T follicular helper cell (primary cell): ENCODE results near the gene KCNA2.

ENCODE experiments used
- DNase-seq: peaks from one replicate; pipeline ENCODE4 v3.0.0-alpha.2; 2020; ENCODE audit warnings: low read depth

Gene KCNA2

DNA sequence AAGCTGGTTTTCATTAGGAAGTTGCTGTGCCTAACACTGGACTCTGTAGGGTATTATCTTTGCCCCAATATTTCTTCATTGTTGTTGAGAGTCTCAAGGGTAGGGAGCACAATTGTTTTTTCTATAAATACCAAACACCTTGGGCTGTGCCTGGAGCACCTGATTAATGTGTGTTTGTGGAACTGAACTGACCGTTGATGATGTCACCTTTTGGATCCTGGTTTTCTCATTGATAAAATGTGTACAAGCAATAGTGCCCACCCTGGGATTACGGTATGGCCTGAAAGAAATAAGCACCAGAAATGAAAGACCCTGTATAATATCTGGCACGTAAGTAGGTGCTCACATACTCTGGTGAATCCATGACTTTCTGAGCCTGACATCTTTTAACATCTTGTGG lies 39.3 kb downstream of the KCNA2 start:
- no peak for DNase-seq

DNA sequence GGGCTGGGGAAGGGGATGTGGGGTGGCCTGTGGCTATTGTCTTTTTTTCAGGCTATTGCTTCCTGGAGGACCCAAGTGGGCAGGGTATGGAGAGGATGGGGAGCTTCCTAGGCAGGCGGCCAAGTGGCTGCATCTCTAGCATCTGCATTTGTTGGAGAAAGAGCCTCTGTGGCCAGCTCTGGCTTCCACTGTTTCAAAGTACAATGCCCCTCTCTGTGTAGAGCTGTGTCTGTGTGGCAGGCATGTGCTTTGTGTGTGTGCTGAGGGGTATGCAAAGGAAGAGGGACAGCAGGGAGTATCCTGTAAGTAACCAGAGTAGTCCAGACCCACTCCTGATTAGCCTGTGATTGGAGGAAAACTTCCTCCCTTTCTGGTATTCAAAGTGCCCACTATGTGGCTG lies 40.6 kb downstream of the KCNA2 start:
- no peak for DNase-seq

DNA sequence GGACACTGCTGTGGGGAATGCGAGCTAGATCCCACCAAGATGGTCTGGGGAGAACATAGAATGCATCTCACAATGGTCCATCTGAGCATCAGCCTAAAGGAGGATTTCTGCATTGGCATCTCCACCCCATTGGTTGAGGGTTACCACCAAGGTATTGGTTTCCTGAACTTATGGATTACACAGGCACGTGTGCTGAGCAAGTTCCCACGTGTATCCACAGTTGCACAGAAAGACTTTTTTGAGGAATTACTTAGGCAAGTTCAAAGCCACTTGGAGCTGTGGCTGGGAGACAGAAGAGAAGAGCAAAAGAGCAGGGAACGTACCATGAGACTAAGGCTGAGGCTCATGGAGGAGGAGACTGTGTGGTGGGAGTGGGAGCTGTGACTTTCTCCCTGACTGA lies 43.1 kb downstream of the KCNA2 start:
- no peak for DNase-seq

DNA sequence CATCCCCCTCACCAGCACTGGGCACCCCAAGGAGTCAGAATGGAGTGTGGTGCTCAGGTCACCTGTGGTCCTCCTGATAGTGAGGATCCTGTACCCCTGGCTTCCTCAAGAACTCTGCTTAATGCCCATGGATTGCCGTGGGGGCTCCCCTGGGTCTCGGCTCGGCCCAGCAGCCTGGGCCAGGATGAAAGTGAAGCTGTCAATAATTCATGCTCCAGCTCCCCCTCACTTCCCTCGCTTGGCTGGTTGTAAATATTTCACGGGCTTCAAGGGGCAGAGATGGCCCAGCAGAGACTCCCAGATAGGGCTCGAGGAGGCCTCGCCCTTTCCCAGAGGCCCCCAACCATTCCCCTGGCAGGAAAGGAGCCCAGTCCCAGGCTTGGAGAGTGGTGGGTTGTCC lies 44.6 kb downstream of the KCNA2 start:
- DNase-seq: no peak

DNA sequence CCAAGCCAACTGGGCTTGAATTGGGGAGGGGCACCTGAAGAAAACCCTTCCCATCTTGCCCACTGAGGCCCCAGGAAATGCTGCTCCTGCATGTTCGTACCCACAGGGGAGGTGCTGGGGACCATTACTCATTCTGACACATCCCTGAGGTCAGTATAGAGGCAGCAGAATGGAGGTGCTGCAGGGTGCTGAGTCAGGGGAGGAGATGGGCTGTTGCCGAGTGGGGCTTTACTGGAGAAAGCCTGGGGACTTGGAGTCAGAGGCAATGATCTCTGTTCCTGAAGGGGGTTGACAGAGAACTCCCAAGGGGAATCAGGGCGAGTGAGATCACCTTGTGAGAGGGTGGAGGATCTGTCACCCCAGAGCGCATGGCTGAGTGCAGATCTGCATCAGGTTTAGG lies 47.0 kb downstream of the KCNA2 start:
- no peak for DNase-seq

DNA sequence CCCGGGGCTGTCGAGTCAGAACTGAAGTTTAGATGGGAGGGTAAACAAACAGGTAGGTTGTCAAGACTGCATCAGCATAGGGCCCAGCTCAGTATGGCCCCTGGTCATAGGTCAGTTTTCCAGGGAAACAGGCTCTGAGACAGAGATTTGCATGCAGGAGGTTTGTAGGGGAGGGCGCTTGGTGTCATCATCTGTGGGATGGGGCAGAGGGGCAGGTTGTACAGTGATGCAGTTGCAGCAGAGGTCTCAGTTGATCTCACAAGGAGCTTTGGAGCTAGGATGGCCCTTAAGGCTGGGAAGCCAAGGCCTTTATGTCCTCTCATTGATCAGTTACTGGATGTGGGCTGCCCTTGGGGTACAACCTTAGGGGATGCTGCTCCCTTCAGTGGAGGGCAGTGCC lies 48.7 kb downstream of the KCNA2 start:
- DNase-seq: no peak

DNA sequence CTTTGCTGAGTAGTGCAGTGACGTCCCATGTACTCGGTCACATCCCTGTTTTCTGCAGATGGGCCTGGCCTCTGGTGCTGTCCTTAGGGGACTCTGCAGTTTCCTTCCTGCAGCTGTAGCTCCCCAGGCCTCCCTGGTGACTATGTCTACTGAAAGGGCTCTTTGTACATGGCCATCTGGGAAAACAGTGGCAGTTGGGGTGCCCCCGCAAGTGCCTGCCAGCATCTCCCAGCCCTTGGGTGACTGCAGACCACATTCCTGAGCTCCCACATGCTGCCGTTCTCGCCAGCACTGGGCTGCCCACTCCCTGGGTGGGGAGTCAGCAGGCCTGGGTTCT lies 49.7 kb downstream of the KCNA2 start:
- DNase-seq: no peak

DNA sequence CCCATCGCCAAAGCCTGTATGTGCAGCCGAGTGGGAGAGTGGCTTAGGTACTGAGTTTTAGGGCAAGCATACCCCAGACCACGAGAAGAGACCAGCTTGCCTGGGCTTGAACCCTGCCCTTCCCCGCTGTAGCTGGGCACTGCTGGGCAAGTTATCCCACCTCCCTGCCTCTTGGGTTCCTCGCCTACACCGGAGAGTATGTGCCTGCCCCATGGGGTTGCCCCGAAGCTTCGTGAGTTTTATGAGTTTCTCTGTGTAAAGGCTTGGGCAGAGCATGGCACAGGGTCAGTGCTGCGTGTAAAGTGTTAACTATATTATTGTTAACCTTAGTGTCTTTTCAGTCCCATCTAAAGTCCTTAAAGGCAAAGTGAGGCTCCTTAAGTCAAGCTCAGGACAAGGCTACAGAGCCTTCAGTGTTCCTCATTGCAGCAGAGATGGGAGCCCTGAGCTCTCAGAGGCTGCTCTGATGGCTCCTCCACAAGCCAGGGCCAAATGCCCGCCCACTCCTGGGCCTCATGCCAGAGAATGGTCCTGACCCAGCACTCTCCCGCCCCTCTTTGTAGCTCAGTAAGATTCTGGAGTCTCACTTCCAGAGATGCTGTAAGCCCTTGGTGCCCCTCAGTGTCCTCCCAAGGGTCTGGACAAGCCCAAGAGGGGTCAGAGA lies 50.2 kb downstream of the KCNA2 start:
- no peak for DNase-seq

DNA sequence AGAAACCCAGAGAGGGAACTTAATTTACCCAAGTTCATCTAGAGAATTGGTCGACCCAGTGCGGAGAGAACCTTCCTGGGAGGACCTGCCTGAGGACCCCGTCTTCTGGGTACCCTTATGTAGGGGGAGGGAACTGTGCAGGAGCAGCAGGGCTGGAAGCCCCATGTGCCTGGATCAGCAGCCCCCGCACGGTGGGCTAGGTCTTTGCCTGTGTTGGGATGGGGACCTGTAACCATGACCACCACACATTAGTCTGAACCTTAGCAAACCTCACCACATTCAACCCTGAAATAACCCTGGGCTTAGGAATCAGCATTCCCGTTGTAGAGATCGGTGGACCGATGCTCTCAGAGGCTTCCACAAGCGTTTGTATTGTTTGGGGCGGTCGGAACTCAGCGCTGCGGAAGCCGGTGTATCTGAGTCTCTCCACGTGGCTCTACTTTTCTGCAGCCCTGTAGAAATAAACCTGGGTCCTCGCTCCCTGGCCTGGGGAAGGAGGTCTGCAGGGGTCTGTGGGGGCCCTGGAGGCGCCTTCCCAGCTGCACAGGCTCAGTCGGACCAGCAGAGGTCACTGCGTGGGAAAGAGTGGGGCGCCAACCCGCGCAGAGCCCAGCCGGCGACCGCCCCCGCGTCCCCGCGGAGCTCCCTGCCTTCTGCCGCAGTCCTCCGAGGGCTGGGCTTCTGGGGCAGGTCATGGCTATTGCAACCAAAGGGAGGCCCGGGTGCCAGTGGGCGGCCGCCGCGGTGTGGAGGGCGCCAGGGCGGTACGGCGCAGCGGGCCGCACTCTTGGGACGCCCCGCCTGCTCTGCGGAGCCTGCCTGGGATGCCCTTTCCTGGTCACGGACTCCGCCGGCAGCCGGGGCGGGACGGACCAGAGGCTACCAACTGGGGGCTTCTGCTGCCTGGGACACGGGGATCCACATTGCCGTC lies 51.0 kb downstream of the KCNA2 start:
- DNase-seq: peak; percentile 40

DNA sequence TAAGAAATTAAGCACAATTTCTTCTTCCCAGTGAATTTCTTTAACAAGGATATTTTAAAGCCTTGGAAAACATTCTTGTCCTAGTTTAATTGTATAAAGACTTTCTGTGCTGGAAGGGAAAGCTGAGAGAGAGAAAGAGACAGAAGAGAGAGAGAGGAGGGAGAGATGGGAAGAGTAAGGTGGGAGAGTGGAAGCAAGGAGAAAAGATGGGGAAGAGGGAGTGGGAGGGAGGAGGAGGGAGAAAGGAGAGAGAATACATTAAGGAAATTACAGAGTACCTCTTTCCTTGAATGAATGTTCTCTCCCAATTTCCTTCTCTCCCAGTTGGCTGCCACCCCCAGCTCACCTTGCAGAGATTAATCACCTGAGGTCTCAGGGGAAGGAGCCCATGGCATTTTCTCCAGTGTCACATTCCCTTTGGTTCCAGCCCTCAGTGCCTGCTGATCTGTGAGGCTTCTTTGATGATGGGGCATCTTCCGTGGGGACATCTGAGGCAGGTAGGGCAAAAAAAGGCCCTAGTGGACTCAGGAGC lies 54.8 kb downstream of the KCNA2 start:
- no peak for DNase-seq

DNA sequence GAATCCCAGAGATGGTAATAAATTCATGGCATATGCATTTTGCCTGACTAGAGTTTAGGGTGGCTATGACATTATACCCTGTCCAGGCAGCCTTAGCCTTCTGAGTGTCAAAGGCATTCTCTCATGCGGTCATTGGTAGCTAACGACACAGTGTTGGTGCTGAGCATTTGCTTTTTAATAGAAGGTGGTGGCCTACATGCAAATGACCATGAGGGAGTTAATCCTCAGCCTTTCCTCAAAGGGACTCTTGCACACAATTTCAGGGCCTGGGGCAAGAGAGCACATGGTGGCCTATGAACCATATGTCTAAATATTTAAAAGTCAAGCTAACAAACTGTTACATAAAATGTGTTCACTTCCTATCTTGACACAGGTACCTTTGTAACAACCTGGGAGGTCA lies 56.3 kb downstream of the KCNA2 start:
- no peak for DNase-seq

DNA sequence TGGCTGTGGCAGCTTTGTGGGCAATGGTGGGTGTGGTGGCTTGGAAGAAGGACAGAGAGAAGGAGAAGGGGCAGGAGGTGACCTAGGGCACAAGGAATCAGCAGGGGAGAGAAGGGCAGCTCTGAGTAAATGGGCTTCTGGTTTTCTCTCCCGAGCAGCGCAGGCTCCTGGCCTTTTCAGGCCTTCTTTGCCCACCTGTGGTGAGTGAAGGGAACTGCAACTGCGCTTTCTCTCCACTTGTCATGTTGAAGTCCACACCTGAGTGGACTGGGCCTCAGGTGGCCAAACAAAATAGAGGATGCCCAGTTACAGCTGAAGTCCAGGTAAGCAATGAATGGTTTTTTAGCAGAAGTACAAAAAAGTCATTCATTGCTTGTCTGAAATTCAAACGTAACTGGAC lies 57.8 kb downstream of the KCNA2 start:
- DNase-seq: no peak

DNA sequence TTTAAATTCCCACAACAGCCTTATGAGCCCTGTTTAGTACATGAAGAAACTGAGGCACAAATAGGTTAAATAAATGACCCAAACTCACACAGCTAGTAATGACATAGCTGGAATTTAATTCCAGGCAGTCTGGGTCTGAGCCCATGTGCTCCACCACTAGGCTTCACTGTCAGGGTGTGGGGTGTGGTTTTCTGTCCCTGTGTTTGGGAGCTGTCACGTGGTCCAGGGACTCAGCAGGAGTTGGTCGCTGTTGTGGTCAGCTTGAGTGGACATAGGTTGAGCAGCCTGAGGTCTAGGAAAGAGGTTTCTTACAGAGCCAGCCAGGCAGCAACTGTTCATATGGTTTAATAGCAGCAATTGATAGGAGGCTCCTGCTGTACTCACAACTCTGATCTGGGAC lies 59.1 kb downstream of the KCNA2 start:
- DNase-seq: no peak

DNA sequence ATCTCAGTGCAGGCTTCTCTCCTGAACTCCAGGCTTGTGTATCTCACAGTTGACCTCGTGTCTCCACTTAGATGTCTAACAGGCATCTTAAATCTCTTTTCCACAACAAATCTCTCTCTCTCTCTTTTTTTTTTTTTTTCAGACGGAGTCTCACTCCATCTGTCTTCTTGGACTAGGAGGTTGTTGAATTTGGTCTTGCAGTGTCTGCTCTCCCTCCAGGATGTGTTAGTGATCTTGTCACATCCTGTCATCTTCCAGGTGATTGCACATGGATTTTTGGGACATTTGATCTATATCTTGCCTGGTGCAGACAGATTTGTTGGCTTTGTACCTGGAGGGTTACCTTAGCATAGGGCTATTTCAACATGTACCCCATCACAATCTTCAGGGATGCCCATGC lies 60.7 kb downstream of the KCNA2 start:
- DNase-seq: no peak

DNA sequence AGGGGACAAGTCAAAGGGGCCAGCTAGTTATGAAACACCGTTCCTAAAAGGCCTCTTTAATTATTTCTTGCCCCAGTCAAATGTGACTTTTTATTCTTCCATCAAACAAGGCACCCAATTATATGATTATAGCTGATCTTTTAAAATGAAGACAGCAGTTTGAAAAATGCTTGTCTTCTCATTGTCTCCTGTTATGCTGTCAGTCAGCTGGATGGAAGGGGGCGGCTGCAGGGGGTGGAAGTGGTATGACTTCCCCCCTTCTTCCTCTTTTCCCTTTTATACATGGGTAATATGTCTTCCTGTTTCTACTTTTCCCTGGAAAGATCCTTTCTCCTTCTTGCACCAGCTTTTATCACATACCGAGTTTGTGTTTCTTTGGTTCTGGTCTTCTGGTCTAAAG lies 61.4 kb downstream of the KCNA2 start:
- no peak for DNase-seq
